Lower lobe of right lung (tissue), 2 donors: ENCODE measurements around the gene HSD11B1. TPM values are rescaled to one million over a fixed set of nuclear protein-coding genes. Genes with fewer than 3 reads are reported as not detected.

ENCODE experiments used
- ATAC-seq, 2 donors: fragments of 200-7000 bp; cut with Tn5 transposase; one replicate each; pipeline ENCODE4 v1.9.1; 2020 to 2022; ENCODE audit warnings: mild to moderate bottlenecking in 2 of 2, moderate library complexity in 2 of 2
- DNase-seq: peaks from one replicate; pipeline ENCODE4 v3.0.0-alpha.2; 2020
- H3K27ac ChIP-seq: fragments of 200-600 bp; one replicate; pipeline ENCODE4 v1.8.0; 2022
- H3K27me3 ChIP-seq: fragments of 200-600 bp; one replicate; pipeline ENCODE4 v1.8.0; 2022; ENCODE audit warnings: low read depth
- H3K36me3 ChIP-seq: fragments of 200-600 bp; one replicate; pipeline ENCODE4 v1.8.0; 2022; ENCODE audit warnings: mild to moderate bottlenecking
- H3K4me1 ChIP-seq: fragments of 200-600 bp; one replicate; pipeline ENCODE4 v1.8.0; 2022
- H3K4me3 ChIP-seq: fragments of 200-600 bp; one replicate; pipeline ENCODE4 v1.8.0; 2022; ENCODE audit warnings: mild to moderate bottlenecking
- H3K9me3 ChIP-seq: fragments of 200-600 bp; one replicate; pipeline ENCODE4 v1.8.0; 2022
- intact Hi-C: fragments of 100-400 bp; cut with DNase I; formaldehyde crosslinking; loops from one replicate; pipeline ENCODE4 v1.11.0; 2022
- total RNA-seq: library from RNA; stranded (reverse); fragmentation: NEBNext Ultra II Directional; extraction: Animal tissue kit (Norgen Biotek cat#: 25700); gene quantifications from one replicate; pipeline ENCODE4 v1.2.1, GENCODE V29; 2021
- TF ChIP-seq, protein P1 (sequence below): fragments of 200-600 bp; IDR thresholded peaks from one replicate; pipeline ENCODE4 v1.8.0; 2022; ENCODE audit warnings: antibody characterized with exemption, mild to moderate bottlenecking
- donor health status: DM: no; HTN: yes; CAD: no; lungs with severe emphysema.

The HSD11B1 gene
- total RNA-seq, 1 donor from 2014 or later = 11.6 TPM

- intact Hi-C loops = no loop called here
- TF ChIP-seq, protein P1, sequence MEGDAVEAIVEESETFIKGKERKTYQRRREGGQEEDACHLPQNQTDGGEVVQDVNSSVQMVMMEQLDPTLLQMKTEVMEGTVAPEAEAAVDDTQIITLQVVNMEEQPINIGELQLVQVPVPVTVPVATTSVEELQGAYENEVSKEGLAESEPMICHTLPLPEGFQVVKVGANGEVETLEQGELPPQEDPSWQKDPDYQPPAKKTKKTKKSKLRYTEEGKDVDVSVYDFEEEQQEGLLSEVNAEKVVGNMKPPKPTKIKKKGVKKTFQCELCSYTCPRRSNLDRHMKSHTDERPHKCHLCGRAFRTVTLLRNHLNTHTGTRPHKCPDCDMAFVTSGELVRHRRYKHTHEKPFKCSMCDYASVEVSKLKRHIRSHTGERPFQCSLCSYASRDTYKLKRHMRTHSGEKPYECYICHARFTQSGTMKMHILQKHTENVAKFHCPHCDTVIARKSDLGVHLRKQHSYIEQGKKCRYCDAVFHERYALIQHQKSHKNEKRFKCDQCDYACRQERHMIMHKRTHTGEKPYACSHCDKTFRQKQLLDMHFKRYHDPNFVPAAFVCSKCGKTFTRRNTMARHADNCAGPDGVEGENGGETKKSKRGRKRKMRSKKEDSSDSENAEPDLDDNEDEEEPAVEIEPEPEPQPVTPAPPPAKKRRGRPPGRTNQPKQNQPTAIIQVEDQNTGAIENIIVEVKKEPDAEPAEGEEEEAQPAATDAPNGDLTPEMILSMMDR = no peak
- Histone ChIP-seq H3K36me3 (no peaks in the 10 kb centered on the region), H3K4me3 (no peak overlapping the region), H3K9me3 (no peaks in the 10 kb centered on the region), H3K4me1 (no peaks in the 10 kb centered on the region), H3K27ac (no peak overlapping the region), H3K27me3 (no peaks in the 10 kb centered on the region)
- ATAC-seq (no peak), DNase-seq (no peak)
Measured at GRCh38 chr1:209727286-209727685, 22.6 kb downstream of the HSD11B1 start.

DNA sequence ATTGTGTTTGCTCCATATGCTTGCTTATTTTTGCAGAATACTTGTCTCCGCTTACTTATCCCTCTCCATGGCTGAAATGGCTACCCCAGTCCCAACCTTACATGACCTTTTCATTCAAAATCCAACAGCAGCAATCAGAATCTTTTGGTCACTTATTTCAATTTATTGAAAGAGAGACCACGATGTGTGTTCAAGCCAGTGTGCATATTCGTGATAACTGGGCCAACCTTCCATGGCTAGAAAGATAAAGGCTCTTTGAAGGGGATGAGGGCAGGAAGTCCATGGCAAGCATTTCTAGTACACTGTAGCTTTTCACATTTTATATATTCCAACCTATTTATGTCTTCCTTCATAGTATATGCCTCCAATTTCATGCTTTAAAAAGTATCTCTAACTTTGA, 23.1 kb downstream of the HSD11B1 start:
- H3K4me1 ChIP-seq = no peaks in the 10 kb centered on the region
- H3K27me3 ChIP-seq = no peaks in the 10 kb centered on the region
- ATAC-seq (no peak), DNase-seq (no peak)
- no peak overlapping the region for H3K27ac ChIP-seq
- intact Hi-C loops = no loop called here
- no peaks in the 10 kb centered on the region for H3K9me3 ChIP-seq
- TF ChIP-seq, protein P1 = no peak
- no peak overlapping the region for H3K4me3 ChIP-seq
- no peaks in the 10 kb centered on the region for H3K36me3 ChIP-seq

DNA sequence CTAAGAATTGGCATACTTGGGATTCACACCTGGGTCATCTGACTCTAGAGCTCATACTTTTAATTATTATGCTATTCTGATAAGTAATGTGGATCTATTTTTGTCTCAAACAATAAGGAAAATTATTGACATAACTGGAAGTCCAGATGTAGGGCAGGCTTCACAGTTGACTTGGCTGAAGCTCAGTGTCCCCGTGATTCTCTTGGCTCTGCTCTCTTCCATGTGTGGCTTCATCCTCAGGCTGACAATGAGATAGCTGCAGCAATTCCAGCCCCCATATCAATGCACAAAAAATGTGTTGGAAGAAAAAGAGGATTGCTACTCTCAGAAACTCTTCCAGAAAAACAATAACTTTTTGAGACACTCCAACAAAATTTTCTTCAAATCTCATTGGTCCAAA, 23.8 kb downstream of the HSD11B1 start:
- H3K4me3 ChIP-seq = no peak overlapping the region
- H3K27ac ChIP-seq = no peak overlapping the region
- DNase-seq = no peak
- no peaks in the 10 kb centered on the region for H3K4me1 ChIP-seq
- TF ChIP-seq, protein P1 = no peak
- no peaks in the 10 kb centered on the region for H3K36me3 ChIP-seq
- intact Hi-C loops = no loop called here
- H3K9me3 ChIP-seq = no peaks in the 10 kb centered on the region
- H3K27me3 ChIP-seq = no peaks in the 10 kb centered on the region
- no peak for ATAC-seq

- H3K4me1 ChIP-seq = peaks cover 4% of the 10 kb centered on the region
- H3K27ac ChIP-seq = no peak overlapping the region
- H3K9me3 ChIP-seq = no peaks in the 10 kb centered on the region
- intact Hi-C loops = no loop called here
- no peak for ATAC-seq
- H3K36me3 ChIP-seq = no peaks in the 10 kb centered on the region
- H3K27me3 ChIP-seq = no peaks in the 10 kb centered on the region
- DNase-seq = no peak
- no peak overlapping the region for H3K4me3 ChIP-seq
- TF ChIP-seq, protein P1 = no peak
Measured at GRCh38 chr1:209729436-209729835, 24.8 kb downstream of the HSD11B1 start.

DNA sequence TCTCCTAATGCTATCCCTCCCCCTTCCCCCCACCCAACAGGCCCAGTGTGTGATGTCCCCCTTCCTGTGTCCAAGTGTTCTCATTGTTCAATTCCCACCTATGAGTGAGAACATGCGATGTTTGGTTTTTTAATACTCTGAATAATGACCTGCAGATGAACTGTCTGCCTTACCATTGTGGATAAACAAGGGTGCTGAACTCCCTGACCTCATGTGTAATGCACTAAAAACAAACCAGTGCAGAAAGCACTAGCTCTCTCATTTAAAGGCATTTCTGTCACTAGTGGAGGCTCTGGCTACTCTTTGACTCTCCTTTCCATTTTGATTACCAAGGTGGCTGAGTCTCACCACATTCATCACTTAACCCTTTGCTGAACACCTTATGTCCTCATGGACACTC, 28.1 kb downstream of the HSD11B1 start:
- ATAC-seq (no peak), DNase-seq (no peak)
- intact Hi-C loops = no loop called here

More for the DNA sequence above, 28.1 kb downstream of the HSD11B1 start:
- TF ChIP-seq, protein P1 = no peak
- H3K36me3 ChIP-seq = no peaks in the 10 kb centered on the region
- no peak overlapping the region for H3K4me3 ChIP-seq
- H3K4me1 ChIP-seq = peaks cover 4% of the 10 kb centered on the region
- no peaks in the 10 kb centered on the region for H3K9me3 ChIP-seq
- no peaks in the 10 kb centered on the region for H3K27me3 ChIP-seq
- no peak overlapping the region for H3K27ac ChIP-seq
